22Rv1 (cell line): ENCODE measurements around the gene TMTC1.

Experiments
- ZFX ChIP-seq: fragments of 450-650 bp; IDR thresholded peaks from 2 replicates; pipeline ENCODE4 v1.6.1; 2017; ENCODE audit warnings: antibody characterized with exemption, borderline replicate concordance
- TF ChIP-seq, protein P1 (sequence below): fragments of 450-650 bp; IDR thresholded peaks from 2 replicates; pipeline ENCODE4 v1.5.1; 2017; ENCODE audit warnings: mild to moderate bottlenecking

DNA sequence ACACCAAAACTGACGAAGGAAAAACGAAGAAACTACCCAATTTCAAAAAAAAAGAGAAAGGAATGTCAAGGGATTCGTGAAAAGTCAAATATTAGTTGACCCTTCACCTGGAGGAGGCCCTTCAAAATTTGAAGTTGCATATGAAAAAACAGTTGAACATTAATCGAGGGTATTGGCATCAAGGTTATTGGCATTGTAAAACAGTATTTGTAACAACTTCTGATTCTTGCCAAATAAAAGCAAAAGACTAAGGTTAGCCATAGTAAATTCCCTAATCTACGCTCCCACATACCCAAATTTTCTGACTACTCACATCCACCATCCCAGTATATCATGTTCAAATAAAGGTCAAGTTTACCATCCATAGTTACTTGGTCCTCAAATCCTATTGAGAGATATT, 118.6 kb downstream of the TMTC1 start:
- TF ChIP-seq, protein P1, sequence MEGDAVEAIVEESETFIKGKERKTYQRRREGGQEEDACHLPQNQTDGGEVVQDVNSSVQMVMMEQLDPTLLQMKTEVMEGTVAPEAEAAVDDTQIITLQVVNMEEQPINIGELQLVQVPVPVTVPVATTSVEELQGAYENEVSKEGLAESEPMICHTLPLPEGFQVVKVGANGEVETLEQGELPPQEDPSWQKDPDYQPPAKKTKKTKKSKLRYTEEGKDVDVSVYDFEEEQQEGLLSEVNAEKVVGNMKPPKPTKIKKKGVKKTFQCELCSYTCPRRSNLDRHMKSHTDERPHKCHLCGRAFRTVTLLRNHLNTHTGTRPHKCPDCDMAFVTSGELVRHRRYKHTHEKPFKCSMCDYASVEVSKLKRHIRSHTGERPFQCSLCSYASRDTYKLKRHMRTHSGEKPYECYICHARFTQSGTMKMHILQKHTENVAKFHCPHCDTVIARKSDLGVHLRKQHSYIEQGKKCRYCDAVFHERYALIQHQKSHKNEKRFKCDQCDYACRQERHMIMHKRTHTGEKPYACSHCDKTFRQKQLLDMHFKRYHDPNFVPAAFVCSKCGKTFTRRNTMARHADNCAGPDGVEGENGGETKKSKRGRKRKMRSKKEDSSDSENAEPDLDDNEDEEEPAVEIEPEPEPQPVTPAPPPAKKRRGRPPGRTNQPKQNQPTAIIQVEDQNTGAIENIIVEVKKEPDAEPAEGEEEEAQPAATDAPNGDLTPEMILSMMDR, result no peak
- TF ChIP-seq ZFX, result no peak
